Measurements from ENCODE around the gene KAZN.

- TF ChIP-seq POLR2A (IDR thresholded peaks at IDR 0.05) (no peak), CTCF (IDR thresholded peaks at IDR 0.05) (no peak)
Observed at GRCh38 chr1:14986168-14986567, 387.7 kb downstream of the KAZN start.
